ENCODE measurements around the gene RESP18.

Gene RESP18

DNA sequence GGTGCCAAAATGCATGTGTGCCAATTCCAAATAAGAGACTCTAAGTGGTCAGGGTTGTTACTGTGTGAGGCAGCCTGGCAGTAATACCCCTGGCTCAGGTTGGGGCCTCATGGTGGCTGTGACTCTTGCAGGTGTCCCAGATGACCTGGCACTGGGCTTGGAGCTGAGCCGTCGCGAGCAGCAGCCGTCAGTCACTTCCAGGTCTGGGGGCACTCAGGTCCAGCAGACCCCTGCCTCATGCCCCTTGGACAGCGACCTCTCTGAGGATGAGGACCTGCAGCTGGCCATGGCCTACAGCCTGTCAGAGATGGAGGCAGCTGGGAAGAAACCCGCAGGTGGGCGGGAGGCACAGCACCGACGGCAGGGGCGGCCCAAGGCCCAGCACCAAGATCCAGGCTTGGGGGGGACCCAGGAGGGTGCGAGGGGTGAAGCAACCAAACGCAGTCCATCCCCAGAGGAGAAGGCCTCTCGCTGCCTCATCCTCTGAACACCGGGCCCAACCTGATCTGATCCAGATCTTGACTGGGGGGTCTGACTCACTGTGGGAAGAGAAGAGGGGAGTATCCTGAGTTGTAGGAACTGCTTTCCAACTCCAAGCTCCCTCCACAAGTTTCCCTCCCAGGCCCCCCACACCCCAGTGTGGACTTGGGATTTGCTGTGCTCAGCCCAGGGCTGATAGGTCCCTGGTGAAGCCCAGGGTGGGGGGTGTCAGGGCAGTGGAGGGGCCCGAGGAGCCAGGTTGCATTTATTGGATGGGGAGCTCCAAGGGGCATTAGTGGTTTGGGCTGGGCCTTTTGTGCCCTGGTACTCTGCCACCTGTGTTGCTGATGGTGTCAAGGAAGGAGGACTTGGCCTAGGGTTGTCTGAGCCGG lies 47.8 kb downstream of the RESP18 start:
- peak overlapping the region in 1 of 3 experiments; percentile 69 for H3K27ac Mint-ChIP-seq
- no peaks in the 10 kb centered on the region for H3K9me3 Mint-ChIP-seq
- TF ChIP-seq, protein P1, sequence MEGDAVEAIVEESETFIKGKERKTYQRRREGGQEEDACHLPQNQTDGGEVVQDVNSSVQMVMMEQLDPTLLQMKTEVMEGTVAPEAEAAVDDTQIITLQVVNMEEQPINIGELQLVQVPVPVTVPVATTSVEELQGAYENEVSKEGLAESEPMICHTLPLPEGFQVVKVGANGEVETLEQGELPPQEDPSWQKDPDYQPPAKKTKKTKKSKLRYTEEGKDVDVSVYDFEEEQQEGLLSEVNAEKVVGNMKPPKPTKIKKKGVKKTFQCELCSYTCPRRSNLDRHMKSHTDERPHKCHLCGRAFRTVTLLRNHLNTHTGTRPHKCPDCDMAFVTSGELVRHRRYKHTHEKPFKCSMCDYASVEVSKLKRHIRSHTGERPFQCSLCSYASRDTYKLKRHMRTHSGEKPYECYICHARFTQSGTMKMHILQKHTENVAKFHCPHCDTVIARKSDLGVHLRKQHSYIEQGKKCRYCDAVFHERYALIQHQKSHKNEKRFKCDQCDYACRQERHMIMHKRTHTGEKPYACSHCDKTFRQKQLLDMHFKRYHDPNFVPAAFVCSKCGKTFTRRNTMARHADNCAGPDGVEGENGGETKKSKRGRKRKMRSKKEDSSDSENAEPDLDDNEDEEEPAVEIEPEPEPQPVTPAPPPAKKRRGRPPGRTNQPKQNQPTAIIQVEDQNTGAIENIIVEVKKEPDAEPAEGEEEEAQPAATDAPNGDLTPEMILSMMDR (IDR thresholded peaks at IDR 0.05; ENCODE audit: unreplicated experiment in 3 of 3) = no peak
- peaks cover 5% of the 10 kb centered on the region for H3K27me3 Mint-ChIP-seq (ENCODE audit: low read depth)
- H3K4me3 Mint-ChIP-seq = no peak overlapping the region
- peaks cover 26% of the 10 kb centered on the region for H3K36me3 Mint-ChIP-seq (ENCODE audit: low read depth)
- H3K4me1 Mint-ChIP-seq = peaks cover 51% of the 10 kb centered on the region

DNA sequence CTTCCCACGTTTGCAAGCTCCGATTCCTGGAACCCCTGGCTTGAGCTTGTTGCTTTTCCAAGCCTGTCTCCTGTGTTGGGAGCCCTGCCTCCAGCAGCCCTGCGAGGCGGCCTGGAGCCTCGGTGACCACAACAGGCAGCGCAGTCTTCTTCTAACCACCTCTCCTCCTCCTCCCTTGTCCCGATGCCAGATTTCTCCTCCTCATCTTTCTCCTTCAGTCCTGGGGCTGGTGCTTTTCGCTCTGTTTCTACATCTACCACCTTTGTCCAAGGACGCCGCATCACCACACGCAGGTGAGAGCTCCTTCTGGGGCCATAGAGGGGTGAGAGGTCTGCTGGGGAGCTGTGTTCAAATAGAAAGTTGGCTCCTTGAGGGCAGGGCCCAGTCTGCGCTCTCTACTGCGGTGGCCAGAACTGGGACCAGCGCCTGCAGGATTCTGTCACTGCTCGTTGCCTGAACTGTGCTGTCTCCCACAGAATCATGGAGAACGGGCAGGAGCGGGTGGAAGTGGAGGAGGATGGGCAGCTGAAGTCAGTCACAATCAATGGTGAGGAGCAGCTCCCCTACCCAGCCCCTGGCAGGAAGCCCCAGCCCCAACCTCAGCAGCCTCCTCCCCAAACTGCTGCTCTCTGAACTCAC lies 49.5 kb downstream of the RESP18 start:
- Mint-ChIP-seq H3K4me1 (peaks cover 57% of the 10 kb centered on the region), H3K4me3 (peak overlapping the region; percentile 47 to 52 (median 51)), H3K27me3 (ENCODE audit: low read depth) (peaks cover 4% of the 10 kb centered on the region), H3K9me3 (no peaks in the 10 kb centered on the region), H3K27ac (peak overlapping the region in 2 of 3 experiments; percentile 33 to 36), H3K36me3 (ENCODE audit: low read depth) (peaks cover 26% of the 10 kb centered on the region)
- TF ChIP-seq, protein P1 (IDR thresholded peaks at IDR 0.05; ENCODE audit: unreplicated experiment in 3 of 3) = no peak

DNA sequence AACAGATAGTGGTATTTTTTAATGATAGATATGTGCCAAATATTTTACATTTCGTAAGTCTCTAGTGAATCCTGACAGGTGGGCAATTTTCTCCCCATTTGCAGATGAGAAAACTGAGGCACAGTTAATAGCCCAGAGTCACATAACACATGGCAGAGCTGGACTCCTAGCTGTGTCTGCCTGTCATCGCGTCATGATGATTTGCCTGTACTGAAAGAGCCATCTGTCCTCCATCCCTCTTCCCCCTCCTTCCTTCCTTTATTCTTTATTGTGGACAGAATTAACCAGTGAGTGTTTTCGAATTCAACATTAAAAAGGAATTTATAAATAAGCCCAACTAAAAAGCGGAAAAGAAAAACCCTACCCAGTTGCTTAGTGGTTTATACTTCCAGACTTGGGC lies 50.2 kb downstream of the RESP18 start:
- Mint-ChIP-seq H3K4me1 (peaks cover 60% of the 10 kb centered on the region), H3K27me3 (ENCODE audit: low read depth) (peaks cover 10% of the 10 kb centered on the region), H3K27ac (no peak overlapping the region), H3K9me3 (no peaks in the 10 kb centered on the region), H3K36me3 (ENCODE audit: low read depth) (peaks cover 26% of the 10 kb centered on the region), H3K4me3 (no peak overlapping the region)
- TF ChIP-seq, protein P1 (IDR thresholded peaks at IDR 0.05; ENCODE audit: unreplicated experiment in 3 of 3) = no peak

DNA sequence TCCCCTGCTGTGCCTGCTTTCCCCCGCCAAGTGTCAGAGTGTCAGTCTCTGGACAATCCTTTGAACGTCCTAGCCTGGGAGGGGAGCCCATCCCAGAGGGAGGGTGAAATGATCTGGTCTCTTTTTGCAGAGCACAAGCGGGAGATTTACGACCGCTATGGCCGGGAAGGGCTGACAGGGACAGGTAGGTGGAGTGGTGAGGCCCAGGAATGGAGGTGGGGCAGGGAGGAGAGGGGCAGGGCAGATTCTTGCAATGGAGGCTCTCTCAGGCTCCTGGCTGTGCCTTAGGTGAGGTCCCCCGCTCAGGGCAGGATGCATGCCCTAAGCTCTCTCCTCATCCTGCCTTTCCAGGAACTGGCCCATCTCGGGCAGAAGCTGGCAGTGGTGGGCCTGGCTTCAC lies 51.0 kb downstream of the RESP18 start:
- Mint-ChIP-seq H3K4me3 (peak overlapping the region in 2 of 3 experiments; percentile 21 to 95), H3K9me3 (no peaks in the 10 kb centered on the region), H3K27me3 (ENCODE audit: low read depth) (peaks cover 10% of the 10 kb centered on the region), H3K4me1 (peaks cover 63% of the 10 kb centered on the region), H3K27ac (peak overlapping the region in 2 of 3 experiments; percentile 37 to 97), H3K36me3 (ENCODE audit: low read depth) (peaks cover 26% of the 10 kb centered on the region)
- TF ChIP-seq, protein P1 (IDR thresholded peaks at IDR 0.05; ENCODE audit: unreplicated experiment in 3 of 3) = no peak

DNA sequence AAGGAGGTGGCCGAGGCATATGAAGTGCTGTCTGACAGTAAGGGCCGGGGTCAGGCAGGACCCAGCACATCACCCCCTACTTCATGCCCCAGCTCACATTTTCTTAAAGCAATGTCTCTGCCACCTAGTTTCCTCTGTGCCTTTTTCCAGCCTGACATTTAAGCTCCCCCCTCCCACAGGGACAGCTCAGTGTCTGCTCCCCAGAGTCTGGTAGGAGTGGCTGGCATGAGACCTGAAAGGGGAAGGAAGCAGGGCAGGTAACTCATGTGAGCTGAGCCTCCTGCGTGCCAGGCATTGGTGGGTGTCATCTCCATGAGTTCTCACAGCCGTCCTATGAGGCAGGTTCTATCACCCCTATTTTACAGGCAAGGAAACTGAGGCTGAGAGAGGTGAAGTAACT lies 51.9 kb downstream of the RESP18 start:
- no peaks in the 10 kb centered on the region for H3K9me3 Mint-ChIP-seq
- H3K36me3 Mint-ChIP-seq (ENCODE audit: low read depth) = peaks cover 26% of the 10 kb centered on the region
- peak overlapping the region; percentile 92 to 95 (median 93) for H3K4me3 Mint-ChIP-seq
- H3K27me3 Mint-ChIP-seq (ENCODE audit: low read depth) = peaks cover 10% of the 10 kb centered on the region
- H3K4me1 Mint-ChIP-seq = peaks cover 56% of the 10 kb centered on the region
- TF ChIP-seq, protein P1 (IDR thresholded peaks at IDR 0.05; ENCODE audit: unreplicated experiment in 3 of 3) = no peak
- peak overlapping the region in 1 of 3 experiments; percentile 97 for H3K27ac Mint-ChIP-seq

Measured in nephron (organoid).